T follicular helper cell (primary cell): ENCODE data around the gene CEACAM7.
"Not testable (repeated sequence)": the region's sequence is repeated elsewhere in the genome, so short reads cannot be mapped to it uniquely, and the experiment has no call there.

Source experiments
- DNase-seq: peaks from one replicate; pipeline ENCODE4 v3.0.0-alpha.2; 2020; ENCODE audit warnings: low read depth

CEACAM7 gene

GRCh38 chr19:41656756-41657155 lies 31.3 kb downstream of the CEACAM7 start:
- not testable (repeated sequence) for DNase-seq

- no peak for DNase-seq
Measured at GRCh38 chr19:41652250-41652649, 35.8 kb downstream of the CEACAM7 start.

- DNase-seq, result no peak
Measured at GRCh38 chr19:41649827-41650226, 38.2 kb downstream of the CEACAM7 start.

- peak; percentile 14 for DNase-seq
Measured at GRCh38 chr19:41646589-41647204, 41.4 kb downstream of the CEACAM7 start.

- DNase-seq, result peak; percentile 62
Measured at GRCh38 chr19:41641879-41642485, 46.1 kb downstream of the CEACAM7 start.

- no peak for DNase-seq
Measured at GRCh38 chr19:41638641-41639081, 49.4 kb downstream of the CEACAM7 start.

GRCh38 chr19:41637484-41637883 lies 50.6 kb downstream of the CEACAM7 start:
- no peak for DNase-seq

- DNase-seq, result no peak
Measured at GRCh38 chr19:41627966-41628675, 59.9 kb downstream of the CEACAM7 start.

- no peak for DNase-seq
Measured at GRCh38 chr19:41626877-41627276, 61.2 kb downstream of the CEACAM7 start, which contains the start of gene CEACAM4. CEACAM4 (minus strand) TSS chr19:41627074; CDS start chr19:41626963, 111 bp downstream.

GRCh38 chr19:41626278-41626677 lies 61.8 kb downstream of the CEACAM7 start:
- no peak for DNase-seq

GRCh38 chr19:41624937-41625336 lies 63.1 kb downstream of the CEACAM7 start:
- no peak for DNase-seq

- DNase-seq, result no peak
Measured at GRCh38 chr19:41624515-41624914, 63.6 kb downstream of the CEACAM7 start.

- DNase-seq, result no peak
Measured at GRCh38 chr19:41623360-41623759, 64.7 kb downstream of the CEACAM7 start.
